CD4-positive, CD25-positive, alpha-beta regulatory T cell (primary cell): ENCODE data around the gene NFKBIB. TPM values are rescaled to one million over a fixed set of nuclear protein-coding genes. Genes with fewer than 3 reads are reported as not detected.

Source experiments
- ATAC-seq, 2 donors: fragments of 150-1000 bp; cut with Tn5 transposase; one replicate each; pipeline ENCODE4 v1.10.0; 2021; ENCODE audit warnings: low read depth in 2 of 2, moderate number of reproducible peaks in 2 of 2, moderate library complexity in 1 of 2
- DNase-seq, 3 donors: peaks; one replicate each; pipeline versions ENCODE4 v3.0.0 to v3.0.0-alpha.2; 2012 to 2022; ENCODE audit warnings: mixed read lengths in 1 of 3
- H3K27ac ChIP-seq: one replicate; pipeline ENCODE4 v1.7.0; 2013; ENCODE audit warnings: mild to moderate bottlenecking, low read length; ENCODE audit not compliant: insufficient read depth, poor library complexity, severe bottlenecking
- H3K27me3 ChIP-seq: one replicate; pipeline ENCODE4 v1.7.0; 2013; ENCODE audit warnings: low read length; ENCODE audit not compliant: control insufficient read depth, insufficient read depth
- H3K36me3 ChIP-seq: one replicate; pipeline ENCODE4 v1.7.0; 2013; ENCODE audit warnings: mild to moderate bottlenecking, low read length, moderate library complexity; ENCODE audit not compliant: control insufficient read depth, insufficient read depth
- H3K4me1 ChIP-seq: 2 replicates; pipeline ENCODE4 v1.7.0; 2013; ENCODE audit warnings: mild to moderate bottlenecking, low read length; ENCODE audit not compliant: insufficient read depth, control insufficient read depth, poor library complexity, severe bottlenecking
- H3K4me3 ChIP-seq: one replicate; pipeline ENCODE4 v1.7.0; 2013; ENCODE audit warnings: low read depth, mild to moderate bottlenecking, low read length, moderate library complexity
- H3K9me3 ChIP-seq, 2 experiments: 1 replicate in 1 of 2; 2 replicates in 1 of 2; pipeline ENCODE4 v1.7.0; 2013; ENCODE audit warnings: low read length in 2 of 2, mild to moderate bottlenecking in 1 of 2, moderate library complexity in 1 of 2; ENCODE audit not compliant: control insufficient read depth in 2 of 2
- H3K27ac Mint-ChIP-seq, 3 donors: one replicate each; pipeline ENCODE4 v1.8.0; 2020 to 2022; ENCODE audit warnings: mild to moderate bottlenecking in 3 of 3, mixed read lengths in 3 of 3, moderate library complexity in 2 of 3
- H3K27me3 Mint-ChIP-seq: one replicate; pipeline ENCODE4 v1.8.0; 2022; ENCODE audit warnings: mild to moderate bottlenecking, mixed read lengths
- H3K36me3 Mint-ChIP-seq: one replicate; pipeline ENCODE4 v1.8.0; 2020; ENCODE audit warnings: mixed read lengths
- H3K4me1 Mint-ChIP-seq, 4 donors: one replicate each; pipeline ENCODE4 v1.8.0; 2020 to 2022; ENCODE audit warnings: mixed read lengths in 4 of 4, mild to moderate bottlenecking in 1 of 4
- H3K4me3 Mint-ChIP-seq, 4 donors: one replicate each; pipeline ENCODE4 v1.8.0; 2020 to 2022; ENCODE audit warnings: mild to moderate bottlenecking in 4 of 4, mixed read lengths in 4 of 4, moderate library complexity in 3 of 4
- H3K9me3 Mint-ChIP-seq, 7 donors: one replicate each; pipeline ENCODE4 v1.8.0; 2020 to 2022; ENCODE audit warnings: mixed read lengths in 7 of 7, mild to moderate bottlenecking in 3 of 7, moderate library complexity in 2 of 7
- polyA plus RNA-seq, 4 donors: library from polyadenylated mRNA; unstranded; fragments of 300-500 nt; fragmentation: Illumina TruSeq; gene quantifications; one replicate each; pipeline ENCODE4 v1.2.3, GENCODE V29; 2021
- total RNA-seq: library from RNA; stranded (reverse); gene quantifications from one replicate; pipeline ENCODE4 v1.2.3, GENCODE V29; 2022

The NFKBIB gene
- total and polyA plus RNA-seq, 5 donors from 2014 or later = 9.0 to 57.7 (median 12.5) TPM

- Mint-ChIP-seq H3K27ac (peak overlapping the region in 1 of 3 donors; percentile 24), H3K27me3 (peaks cover 26% of the 10 kb centered on the region), H3K36me3 (peaks cover 3% of the 10 kb centered on the region), H3K9me3 (peaks cover 0 to 2% (median 0%) of the 10 kb centered on the region in 7 donors), H3K4me1 (peaks cover 0 to 16% (median 9%) of the 10 kb centered on the region in 4 donors), H3K4me3 (peak overlapping the region in 2 of 4 donors; percentile 8 to 54)
- Histone ChIP-seq H3K4me3 (no peak overlapping the region), H3K9me3 (no peaks in the 10 kb centered on the region), H3K27me3 (peaks cover 3% of the 10 kb centered on the region), H3K27ac (no peak overlapping the region), H3K4me1 (peaks cover 11% of the 10 kb centered on the region), H3K36me3 (no peaks in the 10 kb centered on the region)
- DNase-seq (peak in 2 of 3 donors; percentile 39 to 68), ATAC-seq (no peak)
Measured at GRCh38 chr19:38952395-38953165, 52.8 kb downstream of the NFKBIB start.

DNA sequence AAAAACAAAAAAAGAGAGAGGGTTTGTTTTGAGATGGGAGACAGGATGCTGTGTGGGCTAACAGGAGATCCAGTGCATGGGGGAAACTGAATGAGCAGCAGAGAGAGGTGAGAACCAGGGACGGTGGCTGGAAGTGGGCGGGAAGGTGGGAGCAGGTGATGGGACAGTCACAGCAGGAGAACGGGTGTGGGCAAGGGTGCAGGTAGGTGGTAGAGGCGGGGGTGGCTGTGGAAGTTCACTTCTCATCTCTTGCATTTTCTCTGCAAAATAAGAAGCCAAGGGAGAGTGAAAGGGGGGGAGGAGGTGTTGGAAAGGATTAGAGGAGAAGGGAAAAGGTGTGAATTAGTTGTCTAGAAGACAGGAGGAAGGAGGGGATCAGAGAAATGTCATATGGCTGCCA lies 53.9 kb downstream of the NFKBIB start:
- H3K4me1 ChIP-seq = peaks cover 11% of the 10 kb centered on the region
- no peak for ATAC-seq
- Mint-ChIP-seq H3K36me3 (peaks cover 3% of the 10 kb centered on the region), H3K4me3 (no peak overlapping the region), H3K27me3 (peaks cover 26% of the 10 kb centered on the region), H3K4me1 (peaks cover 0 to 16% (median 9%) of the 10 kb centered on the region in 4 donors), H3K9me3 (peaks cover 0 to 2% (median 0%) of the 10 kb centered on the region in 7 donors), H3K27ac (peak overlapping the region in 1 of 3 donors; percentile 86)
- H3K4me3 ChIP-seq = no peak overlapping the region
- no peaks in the 10 kb centered on the region for H3K9me3 ChIP-seq
- H3K27me3 ChIP-seq = peaks cover 3% of the 10 kb centered on the region
- no peak for DNase-seq
- no peaks in the 10 kb centered on the region for H3K36me3 ChIP-seq
- no peak overlapping the region for H3K27ac ChIP-seq

- Mint-ChIP-seq H3K9me3 (peaks cover 0 to 2% (median 0%) of the 10 kb centered on the region in 7 donors), H3K27ac (no peak overlapping the region), H3K4me1 (peaks cover 0 to 8% (median 5%) of the 10 kb centered on the region in 4 donors), H3K4me3 (no peak overlapping the region), H3K27me3 (peaks cover 28% of the 10 kb centered on the region), H3K36me3 (peaks cover 3% of the 10 kb centered on the region)
- no peak for DNase-seq
- Histone ChIP-seq H3K4me3 (no peak overlapping the region), H3K27ac (no peak overlapping the region), H3K4me1 (no peaks in the 10 kb centered on the region), H3K36me3 (no peaks in the 10 kb centered on the region), H3K9me3 (no peaks in the 10 kb centered on the region), H3K27me3 (peaks cover 3% of the 10 kb centered on the region)
- no peak for ATAC-seq
Measured at GRCh38 chr19:38956264-38956663, 56.5 kb downstream of the NFKBIB start.

DNA sequence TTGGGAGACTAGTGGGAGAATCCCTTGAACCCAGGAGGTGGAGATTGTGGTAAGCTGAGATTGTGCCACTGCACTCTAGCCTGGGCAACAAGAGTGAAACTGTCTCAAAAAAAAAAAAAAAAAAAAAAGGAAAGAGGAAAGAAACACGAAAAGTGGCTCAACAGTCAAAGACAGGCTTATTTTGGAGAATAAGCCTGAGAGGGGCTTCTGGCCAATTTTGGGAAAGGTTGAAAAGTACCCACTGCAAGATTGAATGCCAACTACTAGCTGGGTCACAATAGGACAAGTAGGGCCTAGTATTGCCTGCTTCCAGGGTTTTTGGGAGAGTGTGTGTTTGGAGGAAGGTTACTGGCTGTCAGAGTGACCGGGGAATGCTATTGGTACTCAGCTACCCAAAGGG lies 58.5 kb downstream of the NFKBIB start:
- no peak overlapping the region for H3K27ac Mint-ChIP-seq
- Histone ChIP-seq H3K36me3 (no peaks in the 10 kb centered on the region), H3K27ac (no peak overlapping the region), H3K27me3 (no peaks in the 10 kb centered on the region), H3K9me3 (no peaks in the 10 kb centered on the region), H3K4me1 (no peaks in the 10 kb centered on the region), H3K4me3 (no peak overlapping the region)
- ATAC-seq (no peak), DNase-seq (no peak)
- H3K27me3 Mint-ChIP-seq = peaks cover 26% of the 10 kb centered on the region
- peaks cover 0 to 4% (median 3%) of the 10 kb centered on the region in 4 donors for H3K4me1 Mint-ChIP-seq
- no peaks in the 10 kb centered on the region for H3K9me3 Mint-ChIP-seq
- H3K4me3 Mint-ChIP-seq = no peak overlapping the region
- H3K36me3 Mint-ChIP-seq = no peaks in the 10 kb centered on the region

Other genes with a start within 250 kb of the NFKBIB start
- gene CAPN12, start 155.5 kb upstream of the NFKBIB start, total RNA-seq = 6.1 TPM
- gene CAPN12, start 155.5 kb upstream of the NFKBIB start, polyA plus RNA-seq = 1 to 10 TPM; 1.0 to 2.6 (median 1.9) TPM
- gene LGALS7, start 126.5 kb upstream of the NFKBIB start, total RNA-seq = not detected
- not detected for gene LGALS7, start 126.5 kb upstream of the NFKBIB start, polyA plus RNA-seq
- not detected for gene LGALS7B, start 110.8 kb upstream of the NFKBIB start, total RNA-seq
- gene LGALS7B, start 110.8 kb upstream of the NFKBIB start, polyA plus RNA-seq = not detected
- 2.1 TPM for gene LGALS4, start 87.0 kb upstream of the NFKBIB start, total RNA-seq
- gene LGALS4, start 87.0 kb upstream of the NFKBIB start, polyA plus RNA-seq = under 1 TPM in 1 of 4 donors, not detected in 3; 0.10 TPM
- gene ECH1, start 68.2 kb upstream of the NFKBIB start, total RNA-seq = 95.2 TPM
- gene ECH1, start 68.2 kb upstream of the NFKBIB start, polyA plus RNA-seq = 100 to 1,000 TPM; 248 to 308 (median 277) TPM
- 503 TPM for gene HNRNPL, start 50.0 kb upstream of the NFKBIB start, total RNA-seq
- 10 to 100 TPM; 66.3 to 93.6 (median 85.5) TPM for gene HNRNPL, start 50.0 kb upstream of the NFKBIB start, polyA plus RNA-seq
- gene RINL, start 21.7 kb upstream of the NFKBIB start, total RNA-seq = 48.9 TPM
- 10 to 100 TPM; 30.1 to 39.7 (median 36.5) TPM for gene RINL, start 21.7 kb upstream of the NFKBIB start, polyA plus RNA-seq
- gene SIRT2, start 351 bp upstream of the NFKBIB start, total RNA-seq = 78.4 TPM
- 10 to 100 TPM; 33.8 to 52.0 (median 44.3) TPM for gene SIRT2, start 351 bp upstream of the NFKBIB start, polyA plus RNA-seq
- gene CCER2, start 12.2 kb downstream of the NFKBIB start, total RNA-seq = 0.91 TPM
- gene CCER2, start 12.2 kb downstream of the NFKBIB start, polyA plus RNA-seq = not detected
- gene SARS2, start 30.8 kb downstream of the NFKBIB start, total RNA-seq = 16.1 TPM
- gene SARS2, start 30.8 kb downstream of the NFKBIB start, polyA plus RNA-seq = 10 to 100 TPM; 13.1 to 15.6 (median 15.0) TPM
- 19.8 TPM for gene MRPS12, start 31.0 kb downstream of the NFKBIB start, total RNA-seq
- gene MRPS12, start 31.0 kb downstream of the NFKBIB start, polyA plus RNA-seq = 100 to 1,000 TPM in 3 of 4 donors, 10 to 100 TPM in 1; 97.2 to 114 (median 108) TPM
- gene FBXO17, start 75.8 kb downstream of the NFKBIB start, total RNA-seq = not detected
- gene FBXO17, start 75.8 kb downstream of the NFKBIB start, polyA plus RNA-seq = under 1 TPM in 2 of 4 donors, not detected in 2; 0.14 to 0.30 TPM
- gene FBXO27, start 132.6 kb downstream of the NFKBIB start, total RNA-seq = 0.35 TPM
- under 1 TPM in 3 of 4 donors, not detected in 1; 0.16 to 0.34 (median 0.22) TPM for gene FBXO27, start 132.6 kb downstream of the NFKBIB start, polyA plus RNA-seq
- gene ACP7, start 184.4 kb downstream of the NFKBIB start, total RNA-seq = not detected
- gene ACP7, start 184.4 kb downstream of the NFKBIB start, polyA plus RNA-seq = not detected
- gene PAK4, start 225.8 kb downstream of the NFKBIB start, total RNA-seq = 10.9 TPM
- 1 to 10 TPM in 3 of 4 donors, under 1 TPM in 1; 0.87 to 2.0 (median 1.5) TPM for gene PAK4, start 225.8 kb downstream of the NFKBIB start, polyA plus RNA-seq